Effector memory CD4-positive, alpha-beta T cell (primary cell): Measurements from ENCODE around the gene NOS1AP.
"Not testable (repeated sequence)": the region's sequence is repeated elsewhere in the genome, so short reads cannot be mapped to it uniquely, and the experiment has no call there.

Source experiments
- DNase-seq, 3 donors: peaks; one replicate each; pipeline ENCODE4 v3.0.0-alpha.2; 2020
- H3K27ac ChIP-seq: 2 replicates; pipeline ENCODE4 v1.7.0; 2013; ENCODE audit warnings: mild to moderate bottlenecking, low read length, moderate library complexity; ENCODE audit not compliant: insufficient read depth, poor library complexity, severe bottlenecking
- H3K27me3 ChIP-seq: replicated peaks from 2 replicates; pipeline ENCODE4 v1.7.0; 2013; ENCODE audit warnings: mild to moderate bottlenecking, low read length; ENCODE audit not compliant: insufficient read depth, control insufficient read depth, poor library complexity, severe bottlenecking
- H3K36me3 ChIP-seq: 2 replicates; pipeline ENCODE4 v1.7.0; 2013; ENCODE audit warnings: mild to moderate bottlenecking, low read length, moderate library complexity; ENCODE audit not compliant: control insufficient read depth, insufficient read depth
- H3K4me1 ChIP-seq: 2 replicates; pipeline ENCODE4 v1.7.0; 2013; ENCODE audit warnings: low read length, mild to moderate bottlenecking; ENCODE audit not compliant: control insufficient read depth, insufficient read depth, poor library complexity, severe bottlenecking
- H3K4me3 ChIP-seq: 2 replicates; pipeline ENCODE4 v1.7.0; 2013; ENCODE audit warnings: low read length, low read depth, mild to moderate bottlenecking; ENCODE audit not compliant: insufficient read depth, poor library complexity, severe bottlenecking
- H3K9me3 ChIP-seq: 2 replicates; pipeline ENCODE4 v1.7.0; 2013; ENCODE audit warnings: mild to moderate bottlenecking, low read length, moderate library complexity; ENCODE audit not compliant: control insufficient read depth

NOS1AP gene

GRCh38 chr1:162197041-162197531 lies 127.6 kb downstream of the NOS1AP start:
- Histone ChIP-seq H3K9me3 (no peaks in the 10 kb centered on the region), H3K36me3 (no peaks in the 10 kb centered on the region), H3K27ac (no peak overlapping the region), H3K4me3 (no peak overlapping the region), H3K27me3 (peaks cover 3% of the 10 kb centered on the region), H3K4me1 (no peaks in the 10 kb centered on the region)
- no peak for DNase-seq

GRCh38 chr1:162197615-162198421 lies 128.3 kb downstream of the NOS1AP start:
- no peak overlapping the region for H3K27ac ChIP-seq
- H3K4me1 ChIP-seq, result no peaks in the 10 kb centered on the region
- H3K4me3 ChIP-seq, result no peak overlapping the region
- no peak for DNase-seq
- H3K27me3 ChIP-seq, result peaks cover 3% of the 10 kb centered on the region
- no peaks in the 10 kb centered on the region for H3K36me3 ChIP-seq
- no peaks in the 10 kb centered on the region for H3K9me3 ChIP-seq

- H3K4me1 ChIP-seq, result no peaks in the 10 kb centered on the region
These were observed 130.8 kb downstream of the NOS1AP start for GRCh38 chr1:162200096-162200847.

GRCh38 chr1:162201062-162201461 lies 131.6 kb downstream of the NOS1AP start:
- not testable (repeated sequence) for H3K27me3 ChIP-seq, H3K9me3 ChIP-seq, DNase-seq, H3K36me3 ChIP-seq, H3K4me1 ChIP-seq, H3K4me3 ChIP-seq, H3K27ac ChIP-seq

More at GRCh38 chr1:162200096-162200847, 130.8 kb downstream of the NOS1AP start:
- no peaks in the 10 kb centered on the region for H3K9me3 ChIP-seq
- no peak for DNase-seq
- H3K4me3 ChIP-seq, result no peak overlapping the region
- no peaks in the 10 kb centered on the region for H3K36me3 ChIP-seq
- H3K27ac ChIP-seq, result no peak overlapping the region
- no peaks in the 10 kb centered on the region for H3K27me3 ChIP-seq

- no peaks in the 10 kb centered on the region for H3K36me3 ChIP-seq
- H3K27me3 ChIP-seq, result no peaks in the 10 kb centered on the region
These were observed 134.8 kb downstream of the NOS1AP start for GRCh38 chr1:162204129-162204822.

DNA sequence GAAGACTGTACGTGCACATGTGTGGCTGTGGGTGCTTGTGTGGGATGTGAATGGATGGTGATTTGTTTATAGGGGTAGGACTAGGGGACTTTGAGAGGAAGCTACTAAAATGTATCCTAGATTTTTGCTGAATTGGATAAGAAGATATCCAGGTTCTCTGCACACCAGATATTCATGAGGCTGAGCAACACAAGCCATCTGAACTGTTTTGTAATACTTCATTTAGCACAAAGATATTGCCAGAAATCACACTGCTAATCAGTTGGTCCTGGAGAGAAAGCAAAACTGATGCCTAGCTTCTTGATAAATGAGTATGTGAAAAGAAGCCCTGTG lies 135.3 kb downstream of the NOS1AP start:
- Histone ChIP-seq H3K27me3 (no peaks in the 10 kb centered on the region), H3K4me3 (no peak overlapping the region), H3K27ac (no peak overlapping the region), H3K4me1 (no peaks in the 10 kb centered on the region), H3K36me3 (no peaks in the 10 kb centered on the region), H3K9me3 (no peaks in the 10 kb centered on the region)
- no peak for DNase-seq

More at GRCh38 chr1:162204129-162204822, 134.8 kb downstream of the NOS1AP start:
- Histone ChIP-seq H3K4me3 (no peak overlapping the region), H3K4me1 (no peaks in the 10 kb centered on the region), H3K9me3 (no peaks in the 10 kb centered on the region), H3K27ac (no peak overlapping the region)
- DNase-seq, result no peak

DNA sequence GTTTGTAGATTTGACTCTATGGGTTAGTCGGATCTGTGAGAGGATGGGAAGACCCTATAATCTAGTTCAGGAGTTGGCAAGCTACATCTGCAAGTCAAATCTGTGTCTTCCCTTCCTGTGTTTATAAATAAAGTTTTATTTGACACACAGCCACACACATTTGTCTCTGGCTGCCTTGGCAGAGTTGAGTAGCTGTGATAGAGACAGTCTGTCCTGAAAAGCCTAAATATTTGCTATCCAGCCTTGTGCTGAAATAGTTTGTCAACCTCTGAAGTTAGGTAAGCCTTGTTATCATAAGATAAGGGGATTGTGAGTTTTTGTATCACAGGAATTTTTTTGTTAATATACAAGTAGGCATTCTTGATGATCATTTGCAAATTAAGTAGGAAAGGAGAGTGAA lies 136.8 kb downstream of the NOS1AP start:
- Histone ChIP-seq H3K27me3 (no peaks in the 10 kb centered on the region), H3K36me3 (no peaks in the 10 kb centered on the region), H3K4me3 (no peak overlapping the region), H3K4me1 (no peaks in the 10 kb centered on the region), H3K27ac (no peak overlapping the region), H3K9me3 (no peaks in the 10 kb centered on the region)
- DNase-seq, result no peak

GRCh38 chr1:162206749-162207635 lies 137.5 kb downstream of the NOS1AP start:
- no peaks in the 10 kb centered on the region for H3K27me3 ChIP-seq
- H3K9me3 ChIP-seq, result no peaks in the 10 kb centered on the region
- no peaks in the 10 kb centered on the region for H3K4me1 ChIP-seq
- no peak overlapping the region for H3K27ac ChIP-seq
- no peaks in the 10 kb centered on the region for H3K36me3 ChIP-seq
- no peak for DNase-seq
- no peak overlapping the region for H3K4me3 ChIP-seq

GRCh38 chr1:162207862-162208261 lies 138.4 kb downstream of the NOS1AP start:
- H3K27ac ChIP-seq, result no peak overlapping the region
- H3K36me3 ChIP-seq, result no peaks in the 10 kb centered on the region
- no peaks in the 10 kb centered on the region for H3K9me3 ChIP-seq
- no peak overlapping the region for H3K4me3 ChIP-seq
- no peaks in the 10 kb centered on the region for H3K4me1 ChIP-seq
- H3K27me3 ChIP-seq, result no peaks in the 10 kb centered on the region
- DNase-seq, result no peak
